Measurements from ENCODE around the gene NHSL2. TPM values are rescaled to one million over a fixed set of nuclear protein-coding genes. Genes with fewer than 3 reads are reported as not detected.

NHSL2 gene
- total RNA-seq, 1 experiment from 2014 or later = 0.07 TPM

DNA sequence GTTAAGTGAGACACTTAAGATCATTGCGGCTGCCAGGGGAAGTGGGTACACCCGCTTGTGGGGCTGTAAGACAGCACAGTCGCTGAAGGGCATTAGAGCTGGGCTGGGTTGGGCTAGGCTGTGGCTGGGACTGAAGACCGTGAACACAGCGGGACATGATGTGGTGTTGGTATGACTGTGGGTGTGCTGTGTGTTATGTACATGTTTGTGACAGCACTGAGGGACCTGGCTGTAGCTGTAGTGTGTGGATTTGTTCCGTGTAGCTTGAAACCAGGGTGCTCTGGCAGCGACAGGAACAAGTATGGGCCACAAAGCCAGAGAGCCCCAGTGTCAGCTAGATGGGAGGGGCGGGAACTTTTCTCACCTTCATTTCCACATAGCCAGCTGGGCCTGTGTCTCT lies 82.1 kb downstream of the NHSL2 start:
- TF ChIP-seq EZH2phosphoT487 (IDR thresholded peaks at IDR 0.05; ENCODE audit: borderline replicate concordance, low read length) (no peak), EZH2 (IDR thresholded peaks at IDR 0.05; ENCODE audit: low read length, unreplicated experiment) (no peak)
- TF ChIP-seq, protein P1, sequence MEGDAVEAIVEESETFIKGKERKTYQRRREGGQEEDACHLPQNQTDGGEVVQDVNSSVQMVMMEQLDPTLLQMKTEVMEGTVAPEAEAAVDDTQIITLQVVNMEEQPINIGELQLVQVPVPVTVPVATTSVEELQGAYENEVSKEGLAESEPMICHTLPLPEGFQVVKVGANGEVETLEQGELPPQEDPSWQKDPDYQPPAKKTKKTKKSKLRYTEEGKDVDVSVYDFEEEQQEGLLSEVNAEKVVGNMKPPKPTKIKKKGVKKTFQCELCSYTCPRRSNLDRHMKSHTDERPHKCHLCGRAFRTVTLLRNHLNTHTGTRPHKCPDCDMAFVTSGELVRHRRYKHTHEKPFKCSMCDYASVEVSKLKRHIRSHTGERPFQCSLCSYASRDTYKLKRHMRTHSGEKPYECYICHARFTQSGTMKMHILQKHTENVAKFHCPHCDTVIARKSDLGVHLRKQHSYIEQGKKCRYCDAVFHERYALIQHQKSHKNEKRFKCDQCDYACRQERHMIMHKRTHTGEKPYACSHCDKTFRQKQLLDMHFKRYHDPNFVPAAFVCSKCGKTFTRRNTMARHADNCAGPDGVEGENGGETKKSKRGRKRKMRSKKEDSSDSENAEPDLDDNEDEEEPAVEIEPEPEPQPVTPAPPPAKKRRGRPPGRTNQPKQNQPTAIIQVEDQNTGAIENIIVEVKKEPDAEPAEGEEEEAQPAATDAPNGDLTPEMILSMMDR (conservative IDR thresholded peaks at IDR 0.05; ENCODE audit: low read depth, low read length) = no peak
- no peak overlapping the region for H3K4me3 ChIP-seq (ENCODE audit: low read length)
- H3K9me3 ChIP-seq (ENCODE audit: low read length) = no peaks in the 10 kb centered on the region
- H3K9me2 ChIP-seq (replicated peaks; ENCODE audit: low read length) = no peaks in the 10 kb centered on the region
- no peak overlapping the region for H3K27ac ChIP-seq (ENCODE audit: low read length)
- ATAC-seq (no peak), DNase-seq (no peak)
- CTCF ChIA-PET = no interaction called here
- no peaks in the 10 kb centered on the region for H3K79me2 ChIP-seq (ENCODE audit: low read length)
- H4K20me1 ChIP-seq (ENCODE audit: low read length) = no peaks in the 10 kb centered on the region
- H3F3A ChIP-seq (ENCODE audit: low read length, unreplicated experiment) = no peaks in the 10 kb centered on the region
- BruUV-seq (replicated peaks) = no TSS peak
- H2AFZ ChIP-seq (ENCODE audit: low read length) = no peak overlapping the region
- no peaks in the 10 kb centered on the region for H3K36me3 ChIP-seq (ENCODE audit: low read depth, low read length)
- POLR2A ChIA-PET (ENCODE audit: unreplicated experiment) = no interaction called here
- intact Hi-C loops (cut with micrococcal nuclease) = no loop called here
- H3K27me3 ChIP-seq (ENCODE audit: low read length) = no peaks in the 10 kb centered on the region
- H3K9ac ChIP-seq (ENCODE audit: low read length) = no peak overlapping the region
- peaks cover 13% of the 10 kb centered on the region; the same call in 1 of the 2 replicates for H3K4me1 ChIP-seq (ENCODE audit: insufficient read depth, low read length)
- no peak overlapping the region for H3K4me2 ChIP-seq (ENCODE audit: low read length)

DNA sequence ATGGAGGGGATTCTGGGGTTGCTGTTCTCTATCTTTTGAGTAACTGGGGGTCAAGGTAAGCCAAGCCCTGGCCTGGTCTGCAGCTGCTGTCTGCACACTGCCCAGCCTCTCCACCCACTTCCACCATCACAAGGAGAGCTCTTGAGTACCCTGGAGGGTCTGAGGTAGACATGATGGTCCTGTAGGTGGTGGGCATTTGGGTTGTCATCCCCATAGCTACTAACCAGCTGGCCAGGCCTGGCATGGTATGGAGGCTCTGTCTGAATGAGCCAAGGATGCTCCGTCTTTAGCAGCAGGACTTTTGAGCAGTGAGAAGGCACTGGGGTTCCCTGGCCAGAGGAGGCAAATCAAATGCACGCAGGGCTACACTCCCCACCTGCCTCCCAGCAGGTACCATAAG lies 82.7 kb downstream of the NHSL2 start:
- DNase-seq = no peak
- no peak for ATAC-seq
- H3K27ac ChIP-seq (ENCODE audit: low read length) = no peak overlapping the region

DNA sequence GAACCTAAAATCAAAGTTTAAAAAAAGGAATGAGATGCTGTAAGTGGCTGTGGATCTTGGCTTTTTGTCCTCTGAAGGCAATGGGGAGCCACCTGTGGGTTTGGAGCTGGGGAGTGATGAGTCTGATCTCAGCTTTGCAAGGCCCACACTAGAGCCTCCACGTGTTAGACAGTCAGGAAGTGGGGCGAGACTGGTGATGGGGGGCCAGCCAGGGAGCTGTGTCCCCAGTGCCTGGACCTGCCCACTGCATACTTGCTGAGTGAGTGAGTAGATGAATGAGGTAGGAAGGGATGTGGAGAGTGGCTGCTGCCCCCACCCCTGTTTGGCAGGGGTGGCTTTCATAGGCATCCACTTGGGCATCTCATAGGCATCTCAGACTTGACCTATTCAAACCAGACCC lies 84.0 kb downstream of the NHSL2 start:
- CTCF ChIA-PET = no interaction called here
- no peaks in the 10 kb centered on the region for H3K27me3 ChIP-seq (ENCODE audit: low read length)
- no peak overlapping the region for H3K4me3 ChIP-seq (ENCODE audit: low read length)
- H3K9me3 ChIP-seq (ENCODE audit: low read length) = no peaks in the 10 kb centered on the region
- no peak overlapping the region for H2AFZ ChIP-seq (ENCODE audit: low read length)
- ATAC-seq (no peak), DNase-seq (no peak)
- no peak overlapping the region for H3K27ac ChIP-seq (ENCODE audit: low read length)
- no peaks in the 10 kb centered on the region for H3K9me2 ChIP-seq (replicated peaks; ENCODE audit: low read length)
- no peaks in the 10 kb centered on the region for H4K20me1 ChIP-seq (ENCODE audit: low read length)
- H3K79me2 ChIP-seq (ENCODE audit: low read length) = no peaks in the 10 kb centered on the region
- no peaks in the 10 kb centered on the region for H3F3A ChIP-seq (ENCODE audit: low read length, unreplicated experiment)
- POLR2A ChIA-PET (ENCODE audit: unreplicated experiment) = no interaction called here
- H3K4me1 ChIP-seq (ENCODE audit: insufficient read depth, low read length) = peaks cover 13% of the 10 kb centered on the region; the same call in 1 of the 2 replicates
- no TSS peak for BruUV-seq (replicated peaks)
- intact Hi-C loops (cut with micrococcal nuclease) = no loop called here
- no peaks in the 10 kb centered on the region for H3K36me3 ChIP-seq (ENCODE audit: low read depth, low read length)
- no peak overlapping the region for H3K9ac ChIP-seq (ENCODE audit: low read length)
- TF ChIP-seq EZH2 (IDR thresholded peaks at IDR 0.05; ENCODE audit: low read length, unreplicated experiment) (no peak), EZH2phosphoT487 (IDR thresholded peaks at IDR 0.05; ENCODE audit: borderline replicate concordance, low read length) (no peak)
- TF ChIP-seq, protein P1 (conservative IDR thresholded peaks at IDR 0.05; ENCODE audit: low read depth, low read length) = no peak
- H3K4me2 ChIP-seq (ENCODE audit: low read length) = no peak overlapping the region

More for the DNA sequence above, 82.7 kb downstream of the NHSL2 start:
- Histone ChIP-seq H3K9me3 (ENCODE audit: low read length) (no peaks in the 10 kb centered on the region), H3K4me3 (ENCODE audit: low read length) (no peak overlapping the region), H3K79me2 (ENCODE audit: low read length) (no peaks in the 10 kb centered on the region), H2AFZ (ENCODE audit: low read length) (no peak overlapping the region), H3K9me2 (replicated peaks; ENCODE audit: low read length) (no peaks in the 10 kb centered on the region), H3K36me3 (ENCODE audit: low read depth, low read length) (no peaks in the 10 kb centered on the region), H3K27me3 (ENCODE audit: low read length) (no peaks in the 10 kb centered on the region), H3K9ac (ENCODE audit: low read length) (no peak overlapping the region), H3K4me1 (ENCODE audit: insufficient read depth, low read length) (peaks cover 13% of the 10 kb centered on the region; the same call in 1 of the 2 replicates), H3K4me2 (ENCODE audit: low read length) (no peak overlapping the region), H3F3A (ENCODE audit: low read length, unreplicated experiment) (no peaks in the 10 kb centered on the region), H4K20me1 (ENCODE audit: low read length) (no peaks in the 10 kb centered on the region)
- no TSS peak for BruUV-seq (replicated peaks)
- POLR2A ChIA-PET (ENCODE audit: unreplicated experiment) = no interaction called here
- TF ChIP-seq, protein P1 (conservative IDR thresholded peaks at IDR 0.05; ENCODE audit: low read depth, low read length) = no peak
- TF ChIP-seq EZH2phosphoT487 (IDR thresholded peaks at IDR 0.05; ENCODE audit: borderline replicate concordance, low read length) (no peak), EZH2 (IDR thresholded peaks at IDR 0.05; ENCODE audit: low read length, unreplicated experiment) (no peak)
- intact Hi-C loops (cut with micrococcal nuclease) = no loop called here
- CTCF ChIA-PET = no interaction called here
